OCI-LY3 (cell line): ENCODE measurements around the gene ECT2.

Source experiments
- CTCF ChIP-seq: fragments of 200-600, 300-600 bp; sonication (generic); IDR thresholded peaks from 2 replicates; pipeline ENCODE4 v1.5.1; 2014; ENCODE audit warnings: antibody characterized with exemption, low read length, low read depth
- EZH2phosphoT487 ChIP-seq: fragments of 200-600 bp; shearing (Covaris generic); IDR thresholded peaks from 2 replicates; pipeline ENCODE4 v1.6.1; 2018; ENCODE audit warnings: antibody characterized with exemption, mixed run types, low read depth

DNA sequence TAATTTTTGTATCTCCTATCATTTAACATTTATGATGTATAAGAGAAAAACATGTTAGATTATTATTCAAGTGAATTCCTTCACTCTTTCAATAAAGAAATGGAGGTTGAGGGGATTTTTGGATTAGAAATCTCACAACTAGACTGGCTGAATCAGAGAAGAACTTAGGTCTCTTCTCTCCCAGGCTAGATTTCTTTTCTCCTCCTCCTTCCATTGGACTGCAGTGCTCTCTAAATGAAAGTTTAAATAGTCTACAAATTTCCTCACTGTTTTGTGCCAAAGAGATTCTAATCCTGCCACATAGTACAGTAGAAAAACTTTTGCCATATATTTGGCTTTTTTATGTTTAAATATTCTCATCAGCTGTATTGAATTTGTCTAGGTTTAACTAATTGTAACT is 65.8 kb downstream of the ECT2 start:
- TF ChIP-seq CTCF (no peak), EZH2phosphoT487 (no peak)
